H9 (cell line): Measurements from ENCODE around the gene LPCAT1. TPM values are rescaled to one million over a fixed set of nuclear protein-coding genes. Genes with fewer than 3 reads are reported as not detected.
A peak's percentile ranks its signal among the peaks of the same experiment; 100 is the strongest.

ENCODE experiments used
- DNase-seq: peaks from one replicate; pipeline ENCODE4 v3.0.0-alpha.2; 2017
- H2AFZ ChIP-seq: one replicate; pipeline ENCODE4 v1.6.1; 2013; ENCODE audit warnings: mild to moderate bottlenecking, low read length, control low read depth, moderate library complexity
- H2AK5ac ChIP-seq: 2 replicates; pipeline ENCODE4 v1.6.1; 2013; ENCODE audit warnings: low read length, control low read depth, mixed read lengths; ENCODE audit not compliant: insufficient read length
- H2BK120ac ChIP-seq: one replicate; pipeline ENCODE4 v1.6.1; 2013; ENCODE audit warnings: low read depth, mild to moderate bottlenecking, low read length, control low read depth, inconsistent platforms; ENCODE audit not compliant: poor library complexity, severe bottlenecking
- H2BK12ac ChIP-seq: 2 replicates; pipeline ENCODE4 v1.6.1; 2013; ENCODE audit warnings: low read length, control low read depth, mixed read lengths, low read depth; ENCODE audit not compliant: insufficient read length
- H2BK15ac ChIP-seq: 2 replicates; pipeline ENCODE4 v1.6.1; 2013; ENCODE audit warnings: low read depth, low read length, control low read depth
- H2BK20ac ChIP-seq: one replicate; pipeline ENCODE4 v1.6.1; 2013; ENCODE audit warnings: low read depth, mild to moderate bottlenecking, low read length, control low read depth, inconsistent platforms; ENCODE audit not compliant: poor library complexity, severe bottlenecking
- H2BK5ac ChIP-seq: 2 replicates; pipeline ENCODE4 v1.6.1; 2013; ENCODE audit warnings: low read length, control low read depth, mixed read lengths; ENCODE audit not compliant: insufficient read length
- H3K14ac ChIP-seq: 2 replicates; pipeline ENCODE4 v1.6.1; 2013; ENCODE audit warnings: low read length, control low read depth; ENCODE audit not compliant: insufficient read depth
- H3K18ac ChIP-seq: 2 replicates; pipeline ENCODE4 v1.6.1; 2013; ENCODE audit warnings: low read depth, mild to moderate bottlenecking, mixed read lengths, low read length, control low read depth; ENCODE audit not compliant: insufficient read length
- H3K23ac ChIP-seq: 2 replicates; pipeline ENCODE4 v1.6.1; 2013; ENCODE audit warnings: low read length, control low read depth, mixed read lengths, low read depth; ENCODE audit not compliant: insufficient read length
- H3K23me2 ChIP-seq: 2 replicates; pipeline ENCODE4 v1.6.1; 2013; ENCODE audit warnings: low read depth, mild to moderate bottlenecking, mixed read lengths, low read length, control low read depth; ENCODE audit not compliant: insufficient read length, poor library complexity, severe bottlenecking
- H3K27ac ChIP-seq: 2 replicates; pipeline ENCODE4 v1.5.1; 2013; ENCODE audit warnings: low read length, control low read depth, mixed read lengths, low read depth; ENCODE audit not compliant: insufficient read length
- H3K27me3 ChIP-seq: 2 replicates; pipeline ENCODE4 v1.6.1; 2013; ENCODE audit warnings: low read length, control low read depth, inconsistent platforms; ENCODE audit not compliant: insufficient read depth
- H3K4ac ChIP-seq: 2 replicates; pipeline ENCODE4 v1.6.1; 2013; ENCODE audit warnings: low read depth, mild to moderate bottlenecking, control low read depth, inconsistent platforms, low read length, moderate library complexity
- H3K4me1 ChIP-seq: 2 replicates; pipeline ENCODE4 v1.6.1; 2013; ENCODE audit warnings: low read length, control low read depth, inconsistent platforms; ENCODE audit not compliant: insufficient read depth
- H3K4me2 ChIP-seq: 2 replicates; pipeline ENCODE4 v1.6.1; 2013; ENCODE audit warnings: low read length, control low read depth, mixed read lengths; ENCODE audit not compliant: insufficient read length, insufficient read depth
- H3K56ac ChIP-seq: 2 replicates; pipeline ENCODE4 v1.6.1; 2013; ENCODE audit warnings: low read depth, mild to moderate bottlenecking, mixed read lengths, low read length, control low read depth; ENCODE audit not compliant: insufficient read length
- H3K79me1 ChIP-seq: 2 replicates; pipeline ENCODE4 v1.6.1; 2013; ENCODE audit warnings: low read depth, mild to moderate bottlenecking, moderate library complexity, low read length, control low read depth, inconsistent platforms; ENCODE audit not compliant: insufficient read depth, poor library complexity, severe bottlenecking
- H3K79me2 ChIP-seq: 2 replicates; pipeline ENCODE4 v1.6.1; 2013; ENCODE audit warnings: low read length, control low read depth, inconsistent platforms; ENCODE audit not compliant: insufficient read depth
- H3K9ac ChIP-seq: 2 replicates; pipeline ENCODE4 v1.6.1; 2013; ENCODE audit warnings: low read length, control low read depth, mixed read lengths; ENCODE audit not compliant: insufficient read length; ENCODE audit errors: extremely low read depth
- H3K9me3 ChIP-seq: one replicate; pipeline ENCODE4 v1.6.1; 2013; ENCODE audit warnings: low read depth, low read length, inconsistent platforms; ENCODE audit not compliant: control insufficient read depth
- H3T11ph ChIP-seq: one replicate; pipeline ENCODE4 v1.6.1; 2013; ENCODE audit warnings: mild to moderate bottlenecking, low read length, control low read depth, inconsistent platforms
- H4K20me1 ChIP-seq: one replicate; pipeline ENCODE4 v1.6.1; 2013; ENCODE audit not compliant: control insufficient read depth, insufficient read length, insufficient read depth
- H4K5ac ChIP-seq: 2 replicates; pipeline ENCODE4 v1.6.1; 2013; ENCODE audit warnings: low read depth, mild to moderate bottlenecking, mixed read lengths, low read length, control low read depth; ENCODE audit not compliant: insufficient read length
- H4K8ac ChIP-seq: replicated peaks from 2 replicates; pipeline ENCODE4 v1.6.1; 2013; ENCODE audit warnings: low read length, control low read depth, mixed read lengths, low read depth; ENCODE audit not compliant: insufficient read length
- H4K91ac ChIP-seq: 2 replicates; pipeline ENCODE4 v1.6.1; 2013; ENCODE audit warnings: low read depth, mild to moderate bottlenecking, moderate library complexity, mixed read lengths, low read length, control low read depth; ENCODE audit not compliant: insufficient read length
- H3K27ac Mint-ChIP-seq, 3 experiments: 2 replicates in 2 of 3; 3 replicates in 1 of 3; pipeline ENCODE4 v1.8.0; 2020 to 2021; ENCODE audit warnings: mixed read lengths in 3 of 3, mild to moderate bottlenecking in 1 of 3, moderate library complexity in 1 of 3
- H3K27me3 Mint-ChIP-seq: 2 replicates; pipeline ENCODE4 v1.8.0; 2021; ENCODE audit warnings: low read depth, mild to moderate bottlenecking, moderate library complexity, mixed read lengths
- H3K36me3 Mint-ChIP-seq, 3 experiments: 2 replicates in 2 of 3; 3 replicates in 1 of 3; pipeline ENCODE4 v1.8.0; 2020 to 2021; ENCODE audit warnings: low read depth in 3 of 3, mixed read lengths in 3 of 3; ENCODE audit not compliant: insufficient read depth in 1 of 3
- H3K4me1 Mint-ChIP-seq, 2 experiments: 2 replicates each; pipeline ENCODE4 v1.8.0; 2020; ENCODE audit warnings: mixed read lengths in 2 of 2
- H3K4me3 Mint-ChIP-seq, 2 experiments: 2 replicates in 1 of 2; 3 replicates in 1 of 2; pipeline ENCODE4 v1.8.0; 2020 to 2021; ENCODE audit warnings: mild to moderate bottlenecking in 2 of 2, mixed read lengths in 2 of 2, moderate library complexity in 1 of 2
- H3K9me3 Mint-ChIP-seq, 2 experiments: 2 replicates in 1 of 2; 3 replicates in 1 of 2; pipeline ENCODE4 v1.8.0; 2020; ENCODE audit warnings: mild to moderate bottlenecking in 2 of 2, mixed read lengths in 2 of 2, moderate library complexity in 1 of 2
- WGBS: extraction: QIAGEN DNeasy Blood & Tissue Kit; methylation state at CpG from one replicate; pipeline ENCODE4 v1.1.7; 2013; ENCODE audit warnings: missing lambda C conversion rate, low lambda C conversion rate, mixed read lengths; ENCODE audit not compliant: insufficient read length; ENCODE audit errors: extremely low coverage; 5-methylcytosine and 5-hydroxymethylcytosine counted together
- total RNA-seq: library from RNA; stranded (reverse); gene quantifications from 2 replicates; pipeline ENCODE4 v1.2.1, GENCODE V29; 2021
- TF ChIP-seq, protein P1 (sequence below): fragments of 200-600 bp; sonication (generic); conservative IDR thresholded peaks from 3 replicates; pipeline ENCODE4 v1.8.0; 2021; ENCODE audit warnings: antibody characterized with exemption, mild to moderate bottlenecking

The LPCAT1 gene
- total RNA-seq, 1 experiment from 2014 or later, result 231 TPM

DNA sequence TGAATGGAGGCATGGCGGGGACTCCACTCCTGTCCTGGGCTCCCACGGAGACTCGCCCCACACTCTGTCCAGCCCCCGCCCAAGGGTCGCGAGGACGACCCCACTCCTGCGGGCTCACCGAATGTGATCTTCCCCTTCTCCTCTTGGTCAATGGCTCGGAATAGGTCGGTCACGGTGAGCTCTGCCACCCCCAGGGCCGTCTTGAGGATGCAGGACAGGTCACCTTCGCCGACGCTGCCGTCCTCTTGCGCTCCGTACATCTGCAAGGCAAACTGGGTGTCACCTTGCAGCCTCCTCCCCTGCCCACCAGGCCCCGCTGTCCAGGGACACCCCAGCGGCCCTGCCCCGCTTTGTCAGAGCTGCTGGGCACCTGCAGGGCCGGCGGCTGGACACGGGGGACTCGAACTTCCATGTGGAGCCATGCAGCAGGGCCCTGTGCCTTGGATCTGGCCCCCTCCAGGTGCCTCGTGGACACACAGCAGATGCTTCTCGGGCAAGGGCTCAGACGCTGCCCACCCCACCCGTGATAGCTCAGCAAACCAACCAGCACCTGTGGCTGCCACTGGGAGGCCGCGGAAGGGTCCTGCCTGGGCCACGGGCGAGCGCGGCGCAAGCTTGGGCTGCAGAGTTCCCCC is 57.0 kb downstream of the LPCAT1 start:
- Histone ChIP-seq H4K91ac (no peak overlapping the region), H2AFZ (no peak overlapping the region), H3K23ac (no peak overlapping the region), H3K14ac (no peak overlapping the region), H2BK5ac (no peak overlapping the region), H3K4me2 (no peak overlapping the region), H3K27me3 (no peaks in the 10 kb centered on the region), H3K9me3 (no peaks in the 10 kb centered on the region), H3K79me2 (no peaks in the 10 kb centered on the region; the same call in 1 of the 2 replicates), H4K20me1 (no peaks in the 10 kb centered on the region), H2AK5ac (no peak overlapping the region), H3K4me1 (no peaks in the 10 kb centered on the region), H3K27ac (no peak overlapping the region), H2BK20ac (no peak overlapping the region), H2BK12ac (no peak overlapping the region), H4K5ac (no peak overlapping the region), H3K4ac (no peak overlapping the region), H4K8ac (no peak overlapping the region), H2BK15ac (no peak overlapping the region), H2BK120ac (no peak overlapping the region), H3K9ac (no peak overlapping the region), H3K56ac (no peak overlapping the region), H3K23me2 (no peaks in the 10 kb centered on the region), H3K79me1 (no peaks in the 10 kb centered on the region), H3T11ph (no peak overlapping the region), H3K18ac (no peak overlapping the region)
- Mint-ChIP-seq H3K4me3 (no peak overlapping the region), H3K4me1 (peaks cover 0 to 5% of the 10 kb centered on the region in 2 experiments; a peak in 1 of 4 replicates), H3K27ac (peak overlapping the region in 1 of 3 experiments; percentile 18; a peak in 1 of 7 replicates), H3K27me3 (no peaks in the 10 kb centered on the region; the same call in 1 of the 2 replicates), H3K36me3 (peaks cover 58 to 92% (median 87%) of the 10 kb centered on the region in 3 experiments), H3K9me3 (peaks cover 6 to 17% of the 10 kb centered on the region in 2 experiments; a peak in 4 of 5 replicates)
- DNase-seq, result no peak
- no CpG with 5 or more reads among the region's 37 CpGs for whole genome bisulfite sequencing
- TF ChIP-seq, protein P1, sequence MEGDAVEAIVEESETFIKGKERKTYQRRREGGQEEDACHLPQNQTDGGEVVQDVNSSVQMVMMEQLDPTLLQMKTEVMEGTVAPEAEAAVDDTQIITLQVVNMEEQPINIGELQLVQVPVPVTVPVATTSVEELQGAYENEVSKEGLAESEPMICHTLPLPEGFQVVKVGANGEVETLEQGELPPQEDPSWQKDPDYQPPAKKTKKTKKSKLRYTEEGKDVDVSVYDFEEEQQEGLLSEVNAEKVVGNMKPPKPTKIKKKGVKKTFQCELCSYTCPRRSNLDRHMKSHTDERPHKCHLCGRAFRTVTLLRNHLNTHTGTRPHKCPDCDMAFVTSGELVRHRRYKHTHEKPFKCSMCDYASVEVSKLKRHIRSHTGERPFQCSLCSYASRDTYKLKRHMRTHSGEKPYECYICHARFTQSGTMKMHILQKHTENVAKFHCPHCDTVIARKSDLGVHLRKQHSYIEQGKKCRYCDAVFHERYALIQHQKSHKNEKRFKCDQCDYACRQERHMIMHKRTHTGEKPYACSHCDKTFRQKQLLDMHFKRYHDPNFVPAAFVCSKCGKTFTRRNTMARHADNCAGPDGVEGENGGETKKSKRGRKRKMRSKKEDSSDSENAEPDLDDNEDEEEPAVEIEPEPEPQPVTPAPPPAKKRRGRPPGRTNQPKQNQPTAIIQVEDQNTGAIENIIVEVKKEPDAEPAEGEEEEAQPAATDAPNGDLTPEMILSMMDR, result no peak
